ENCODE data around the gene TANGO2.

The TANGO2 gene

GRCh38 chr22:20025401-20026203, 4.7 kb downstream of the TANGO2 start:
- no peak for DNase-seq (ENCODE audit: low read depth in 2 of 3, low spot score in 2 of 3)

GRCh38 chr22:20026204-20026908, 5.4 kb downstream of the TANGO2 start:
- no peak for DNase-seq (ENCODE audit: low read depth in 2 of 3, low spot score in 2 of 3)

GRCh38 chr22:20026996-20027601, 6.2 kb downstream of the TANGO2 start:
- no peak for DNase-seq (ENCODE audit: low read depth in 2 of 3, low spot score in 2 of 3)

GRCh38 chr22:20027966-20028854, 7.3 kb downstream of the TANGO2 start:
- no peak for DNase-seq (ENCODE audit: low read depth in 2 of 3, low spot score in 2 of 3)

- no peak for DNase-seq (ENCODE audit: low read depth in 2 of 3, low spot score in 2 of 3)
These were observed 8.1 kb downstream of the TANGO2 start for GRCh38 chr22:20028855-20029549.

- no peak for DNase-seq (ENCODE audit: low read depth in 2 of 3, low spot score in 2 of 3)
These were observed 8.8 kb downstream of the TANGO2 start for GRCh38 chr22:20029550-20030225.

- no peak for DNase-seq (ENCODE audit: low read depth in 2 of 3, low spot score in 2 of 3)
These were observed 11.0 kb downstream of the TANGO2 start for GRCh38 chr22:20031732-20032406.

GRCh38 chr22:20032407-20032991, 11.6 kb downstream of the TANGO2 start:
- DNase-seq (ENCODE audit: low read depth in 2 of 3, low spot score in 2 of 3): no peak

GRCh38 chr22:20033045-20033706, 12.3 kb downstream of the TANGO2 start:
- DNase-seq (ENCODE audit: low read depth in 2 of 3, low spot score in 2 of 3): no peak

- no peak for DNase-seq (ENCODE audit: low read depth in 2 of 3, low spot score in 2 of 3)
These were observed 13.2 kb downstream of the TANGO2 start for GRCh38 chr22:20034143-20034542.

GRCh38 chr22:20035375-20036083, 14.6 kb downstream of the TANGO2 start:
- no peak for DNase-seq (ENCODE audit: low read depth in 2 of 3, low spot score in 2 of 3)

GRCh38 chr22:20036084-20036482, 15.2 kb downstream of the TANGO2 start:
- no peak for DNase-seq (ENCODE audit: low read depth in 2 of 3, low spot score in 2 of 3)

- no peak for DNase-seq (ENCODE audit: low read depth in 2 of 3, low spot score in 2 of 3)
These were observed 15.9 kb downstream of the TANGO2 start for GRCh38 chr22:20036535-20037392.

GRCh38 chr22:20037419-20037818, 16.5 kb downstream of the TANGO2 start:
- no peak for DNase-seq (ENCODE audit: low read depth in 2 of 3, low spot score in 2 of 3)

- DNase-seq (ENCODE audit: low read depth in 2 of 3, low spot score in 2 of 3): no peak
These were observed 17.7 kb downstream of the TANGO2 start for GRCh38 chr22:20038574-20038973.

GRCh38 chr22:20039683-20040325, 18.9 kb downstream of the TANGO2 start:
- no peak for DNase-seq (ENCODE audit: low read depth in 2 of 3, low spot score in 2 of 3)

Measured in activated CD8-positive, alpha-beta memory T cell treated with anti-CD3 and anti-CD28 coated beads for 48 hours (primary cell).